Measurements from ENCODE around the gene HOXA3.

Gene HOXA3

GRCh38 chr7:27101957-27102580 lies 50.3 kb downstream of the HOXA3 start:
- DNase-seq (ENCODE audit: low spot score), result no peak

GRCh38 chr7:27101171-27101956 lies 51.0 kb downstream of the HOXA3 start:
- no peak for DNase-seq (ENCODE audit: low spot score)

- DNase-seq (ENCODE audit: low spot score), result no peak
Measured at GRCh38 chr7:27100694-27101170, 51.7 kb downstream of the HOXA3 start.

- DNase-seq (ENCODE audit: low spot score), result no peak
Measured at GRCh38 chr7:27099453-27100370, 52.7 kb downstream of the HOXA3 start.

GRCh38 chr7:27098578-27099451 lies 53.6 kb downstream of the HOXA3 start:
- no peak for DNase-seq (ENCODE audit: low spot score)

GRCh38 chr7:27097686-27098577 lies 54.5 kb downstream of the HOXA3 start:
- DNase-seq (ENCODE audit: low spot score), result no peak

GRCh38 chr7:27096768-27097514 lies 55.4 kb downstream of the HOXA3 start:
- DNase-seq (ENCODE audit: low spot score), result no peak

- no peak for DNase-seq (ENCODE audit: low spot score)
Measured at GRCh38 chr7:27095897-27096767, 56.3 kb downstream of the HOXA3 start, which contains the start of gene HOXA1. TSS of gene HOXA1 (minus strand) at chr7:27096000. CDS start at chr7:27095912, 88 bp downstream.

- no peak for DNase-seq (ENCODE audit: low spot score)
Measured at GRCh38 chr7:27095050-27095896, 57.1 kb downstream of the HOXA3 start.

GRCh38 chr7:27094304-27095049 lies 57.9 kb downstream of the HOXA3 start:
- DNase-seq (ENCODE audit: low spot score), result no peak

GRCh38 chr7:27093184-27093895 lies 59.0 kb downstream of the HOXA3 start:
- DNase-seq (ENCODE audit: low spot score), result no peak

- no peak for DNase-seq (ENCODE audit: low spot score)
Measured at GRCh38 chr7:27092819-27093110, 59.6 kb downstream of the HOXA3 start.

- DNase-seq (ENCODE audit: low spot score), result no peak
Measured at GRCh38 chr7:27091941-27092818, 60.2 kb downstream of the HOXA3 start.

- DNase-seq (ENCODE audit: low spot score), result no peak
Measured at GRCh38 chr7:27091105-27091504, 61.3 kb downstream of the HOXA3 start.
